KG1 (cell line): ENCODE results near the gene MYZAP.

Experiments
- DNase-seq: peaks from one replicate; lab custom pipeline; 2025; lab: John Stamatoyannopoulos, UW

The MYZAP gene

DNA sequence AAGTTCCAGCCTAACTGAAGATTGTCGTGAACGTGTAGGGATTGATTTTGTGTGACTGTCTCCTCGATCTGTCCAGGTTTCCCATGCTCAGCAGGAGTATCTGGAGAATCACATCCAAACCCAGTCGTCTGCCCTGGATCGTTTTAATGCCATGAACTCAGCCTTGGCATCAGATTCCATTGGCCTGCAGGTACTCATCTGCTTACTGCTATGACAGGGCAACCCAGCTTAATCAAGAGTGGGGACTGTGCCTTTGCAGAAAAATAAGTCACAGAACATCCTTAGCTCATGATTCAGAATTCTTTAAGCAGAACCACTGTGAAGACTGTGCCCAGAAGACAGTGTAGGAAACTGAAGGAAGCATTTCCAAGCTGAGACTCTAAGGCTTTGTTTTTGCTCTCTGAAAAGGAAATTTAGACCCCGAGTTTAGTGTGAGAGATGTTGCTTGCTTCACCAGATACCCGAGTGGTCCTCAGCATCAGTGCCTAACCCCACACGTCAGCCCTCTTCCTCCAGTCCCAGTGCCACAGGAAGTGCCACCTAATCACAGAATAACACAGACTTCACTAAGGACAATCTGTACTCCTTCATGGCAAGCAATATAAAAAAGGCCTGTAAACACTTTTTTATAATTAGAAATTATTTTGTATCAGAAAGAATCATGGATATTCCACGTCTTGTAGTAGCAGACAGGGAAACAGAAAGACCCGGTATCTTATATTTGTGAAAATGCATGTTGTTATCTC lies 34.2 kb downstream of the MYZAP start:
- DNase-seq = no peak

DNA sequence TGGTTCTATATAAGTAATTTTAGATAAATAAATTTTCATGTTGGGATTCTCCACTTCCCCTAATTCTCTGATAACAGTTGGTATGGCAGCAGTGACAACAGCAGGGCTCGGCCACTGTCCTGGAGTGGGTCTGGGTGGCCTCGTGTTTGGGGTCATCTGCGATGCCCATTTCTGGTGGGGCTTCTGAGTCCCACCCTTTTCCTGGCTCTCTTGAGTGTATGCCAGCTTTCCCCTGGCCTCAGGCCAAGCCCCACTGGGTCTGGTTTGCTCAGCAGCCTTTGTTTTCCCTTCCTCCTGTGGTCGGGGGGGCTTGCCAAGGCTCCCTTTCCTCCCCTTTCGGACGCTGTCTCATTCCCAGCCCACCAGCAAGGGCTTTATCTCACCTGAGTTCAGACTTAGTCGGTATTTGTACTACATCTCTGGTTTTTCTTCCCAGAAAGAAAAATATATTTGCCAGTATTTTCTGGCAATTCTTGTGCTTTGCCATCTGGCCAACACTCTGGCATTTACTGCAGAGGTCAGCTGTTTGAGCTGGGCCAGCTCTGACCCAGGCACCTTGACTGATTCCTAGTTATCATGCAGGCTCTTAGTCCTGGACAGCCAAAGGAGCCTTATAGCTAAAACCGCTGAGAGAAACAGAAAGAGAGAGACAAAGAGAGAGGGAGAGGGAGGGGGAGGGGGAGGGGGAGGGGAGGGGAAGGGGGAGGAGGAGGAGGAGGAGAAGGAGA lies 35.2 kb downstream of the MYZAP start:
- no peak for DNase-seq

DNA sequence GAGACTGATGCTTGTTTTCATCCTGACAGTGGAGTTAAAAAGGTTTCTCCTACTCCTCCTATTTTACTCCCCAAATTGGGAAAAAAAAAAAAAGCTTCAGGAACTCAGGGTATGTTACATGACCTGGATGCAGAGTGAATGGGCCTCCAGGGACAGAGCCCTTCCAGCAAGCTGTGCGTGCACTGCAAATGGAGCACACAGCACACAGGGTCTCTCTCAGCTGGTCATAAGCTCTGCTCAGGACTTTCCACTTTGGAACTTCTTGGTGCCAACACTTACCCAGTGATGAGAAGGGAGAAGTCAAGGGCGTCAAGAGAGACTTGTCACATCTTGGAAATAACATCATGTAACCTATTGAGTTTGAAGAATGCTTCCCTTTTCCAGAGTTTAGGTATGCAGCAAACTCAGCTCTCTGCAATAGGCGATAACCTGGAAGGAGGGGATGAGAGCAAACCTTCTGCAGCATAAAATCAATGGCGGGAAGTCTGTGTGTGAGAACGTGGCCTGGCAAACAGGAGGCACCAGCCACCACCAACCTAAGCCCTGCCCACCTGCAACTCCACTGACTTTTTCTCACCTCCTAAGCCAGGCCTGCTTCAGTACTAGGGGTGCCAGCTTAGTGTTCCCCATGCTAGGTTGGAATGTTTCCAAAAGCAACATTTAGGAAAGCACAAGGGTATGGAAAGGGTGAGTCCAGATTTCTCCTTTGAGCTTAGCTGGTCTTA lies 39.8 kb downstream of the MYZAP start:
- DNase-seq = no peak

DNA sequence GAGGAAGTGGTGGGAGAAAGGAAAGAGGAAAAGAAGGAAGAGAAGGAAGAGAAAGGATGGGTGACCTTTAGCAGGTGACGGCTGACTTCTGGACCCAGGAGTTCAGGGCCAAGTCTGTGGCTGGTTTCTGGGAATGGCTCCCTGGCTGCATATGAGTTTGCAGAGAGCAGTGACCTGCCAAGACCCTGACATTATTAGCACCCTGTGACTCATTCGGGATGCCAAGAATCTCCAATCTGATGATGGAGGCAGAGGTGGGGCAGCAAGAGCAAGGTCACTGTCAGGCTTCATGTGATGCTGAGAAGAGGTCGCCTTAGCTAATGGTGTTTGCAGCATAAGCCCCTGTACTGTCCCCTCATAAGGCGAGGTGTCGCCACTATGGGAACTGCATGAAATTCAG lies 42.6 kb downstream of the MYZAP start:
- no peak for DNase-seq

DNA sequence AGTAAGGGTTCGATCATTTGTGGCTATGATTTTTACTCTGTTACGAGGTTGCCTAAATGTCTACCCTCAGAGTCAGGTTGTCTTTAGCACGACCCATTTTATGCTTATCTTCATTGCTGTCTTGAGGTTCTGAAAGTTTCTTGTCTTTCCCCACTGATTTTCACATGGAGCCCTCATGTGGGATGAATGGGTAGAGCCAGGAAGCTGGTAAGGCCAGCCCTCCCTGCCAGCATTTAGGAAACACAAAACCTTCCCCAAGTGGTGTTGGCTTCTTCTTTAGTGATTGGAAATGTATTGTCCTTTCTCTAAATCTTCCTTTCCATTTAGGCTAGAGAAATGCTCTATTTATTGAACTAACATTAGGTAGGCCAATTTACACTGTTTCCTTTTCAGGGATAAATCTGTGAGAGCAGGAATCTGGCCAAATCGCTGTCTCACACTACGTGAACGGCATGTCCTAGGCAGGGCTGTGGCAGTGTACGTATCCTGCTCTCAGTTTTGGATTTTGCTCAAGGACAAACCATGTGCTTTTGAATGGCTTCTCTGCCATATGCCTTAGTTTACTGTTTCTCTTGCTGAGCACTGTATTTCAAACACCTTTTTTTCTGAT lies 43.7 kb downstream of the MYZAP start:
- no peak for DNase-seq

DNA sequence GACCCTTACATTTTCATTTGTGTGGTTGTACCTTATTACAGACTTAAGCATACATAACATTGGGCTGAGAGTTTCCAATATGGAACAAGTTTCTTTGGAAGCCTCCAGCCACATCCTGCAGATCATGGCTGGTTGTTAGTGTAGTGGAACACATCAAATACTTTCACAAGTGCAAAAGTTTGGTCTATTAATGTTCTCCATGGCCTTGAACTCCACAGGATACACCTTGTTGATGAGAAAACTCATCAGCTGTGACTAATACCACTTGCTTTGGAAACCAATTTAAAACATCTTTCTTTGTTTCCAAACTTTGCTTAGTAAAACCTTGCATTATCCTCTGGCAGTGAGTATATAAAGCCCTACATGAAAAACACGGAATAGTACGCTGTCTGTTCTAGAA lies 46.1 kb downstream of the MYZAP start:
- no peak for DNase-seq

DNA sequence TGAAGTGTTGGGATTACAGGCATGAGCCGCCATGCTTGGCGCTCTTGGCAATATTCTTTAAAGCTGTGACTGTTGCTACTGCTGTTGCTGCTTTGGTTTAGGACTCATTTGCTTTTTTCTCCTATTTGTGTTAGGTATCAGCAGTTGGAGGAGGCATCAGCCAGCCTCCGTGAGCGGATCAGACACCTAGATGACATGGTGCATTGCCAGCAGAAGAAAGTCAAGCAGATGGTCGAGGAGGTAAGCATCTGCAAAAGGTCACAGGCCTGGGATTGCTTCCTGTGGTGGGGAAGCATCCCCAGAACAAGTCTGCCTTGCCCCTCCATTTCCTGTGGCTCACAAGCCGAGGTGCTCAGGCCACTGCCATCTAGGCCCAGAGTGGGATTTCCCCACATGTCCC lies 47.6 kb downstream of the MYZAP start:
- no peak for DNase-seq

DNA sequence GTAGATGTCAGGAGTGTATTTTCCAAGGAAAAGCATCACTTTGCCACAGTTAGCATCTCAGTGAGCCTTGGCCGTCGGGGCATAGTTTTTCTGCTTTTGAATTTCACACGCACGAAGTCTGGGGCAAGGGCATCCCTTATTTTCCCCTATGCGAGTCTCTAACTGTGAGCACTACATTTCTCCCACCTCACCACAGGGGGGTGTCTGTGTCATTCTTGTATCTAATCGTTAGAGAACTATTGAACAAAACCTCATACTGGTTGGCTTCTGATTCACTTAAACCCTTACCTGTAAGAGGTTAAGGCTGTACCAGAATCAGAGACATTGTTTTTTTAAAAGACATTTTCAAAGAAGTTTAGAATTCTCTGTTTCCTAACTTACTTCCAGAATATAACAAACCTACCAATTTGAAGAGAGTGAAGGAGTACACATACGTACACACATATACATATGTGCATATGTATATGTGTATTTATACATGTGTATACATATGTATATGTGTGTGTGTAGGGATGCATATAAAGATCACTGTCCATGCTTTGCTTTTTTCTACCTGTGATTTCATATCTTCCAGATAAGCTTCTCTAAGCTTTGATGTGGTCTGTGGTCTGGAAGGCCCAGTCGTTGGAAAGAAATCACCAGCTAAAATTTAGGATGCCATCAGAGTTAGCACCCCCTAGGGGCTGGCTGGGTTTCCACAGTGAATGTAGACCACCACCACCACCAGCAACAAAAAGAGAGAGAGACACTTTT lies 49.4 kb downstream of the MYZAP start:
- DNase-seq = no peak

DNA sequence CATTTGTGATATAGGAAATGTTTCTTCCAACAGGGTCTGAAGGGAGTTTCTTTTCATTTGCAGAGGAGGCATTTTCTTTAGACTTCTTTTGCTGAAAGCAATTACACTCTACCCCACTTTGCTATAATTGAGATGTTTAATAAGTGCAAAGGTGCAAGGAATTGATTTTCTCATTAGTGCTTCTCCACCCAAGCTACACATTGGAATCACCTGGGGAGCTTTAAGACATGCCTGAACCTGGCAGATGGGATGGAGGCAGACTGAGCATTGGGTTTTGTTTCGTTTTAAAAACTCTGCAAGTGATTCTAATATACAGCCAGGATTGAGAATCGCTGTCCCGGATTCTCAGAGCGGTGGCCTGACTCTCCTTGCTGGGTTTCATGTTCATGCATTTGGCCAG lies 52.1 kb downstream of the MYZAP start:
- no peak for DNase-seq

DNA sequence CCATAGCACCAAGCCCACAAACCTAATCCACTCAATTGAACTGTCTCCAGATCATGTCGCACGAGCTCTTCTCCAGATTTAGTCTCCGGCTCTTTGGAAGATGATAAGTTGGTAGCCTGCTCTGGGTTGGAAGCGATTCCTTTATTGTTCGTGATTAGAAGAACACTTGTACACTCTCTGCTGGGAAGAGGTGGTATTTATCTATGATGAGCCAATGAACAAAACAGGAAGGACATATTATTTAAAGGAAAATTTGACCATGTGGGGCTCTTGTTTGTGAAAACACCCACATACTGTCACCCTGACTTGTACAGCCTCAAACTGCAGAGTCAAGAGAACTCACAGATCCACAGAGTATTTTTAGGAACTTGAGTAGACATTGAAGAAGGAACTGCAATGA lies 54.4 kb downstream of the MYZAP start:
- no peak for DNase-seq

DNA sequence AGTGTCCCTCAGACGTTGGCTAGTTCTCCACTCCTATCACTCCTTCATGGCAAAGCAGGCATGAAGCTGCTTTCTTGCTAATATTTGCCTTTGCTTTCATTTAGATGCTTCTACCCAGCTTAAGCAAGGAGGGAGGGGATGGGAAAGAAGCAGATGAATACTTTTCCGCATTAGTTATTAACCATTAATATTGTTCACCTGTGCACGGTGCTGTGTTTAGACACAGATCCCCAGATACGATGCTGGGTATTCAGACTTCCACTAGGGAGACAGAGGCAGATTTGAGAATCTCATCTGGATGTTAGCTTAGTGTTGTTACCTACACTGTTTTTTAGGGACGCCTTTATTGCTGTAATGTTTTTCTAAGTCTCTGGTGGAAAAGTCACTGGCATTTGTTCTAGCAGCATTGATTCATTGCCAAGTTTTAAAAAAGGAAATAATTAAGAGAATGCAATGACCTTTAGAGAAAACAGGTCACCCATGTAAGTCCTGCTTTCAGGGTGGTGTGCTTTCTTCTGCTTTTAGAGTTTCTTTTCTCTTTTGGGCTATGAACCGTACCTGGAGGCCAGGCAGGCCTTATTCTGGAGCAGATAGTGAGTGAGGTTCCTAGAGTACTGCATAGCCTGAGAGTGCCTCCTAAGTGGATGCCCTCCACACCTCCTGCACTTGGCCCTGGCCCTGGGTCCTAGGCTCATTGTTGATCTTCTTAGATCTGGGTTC lies 55.5 kb downstream of the MYZAP start:
- DNase-seq = no peak

DNA sequence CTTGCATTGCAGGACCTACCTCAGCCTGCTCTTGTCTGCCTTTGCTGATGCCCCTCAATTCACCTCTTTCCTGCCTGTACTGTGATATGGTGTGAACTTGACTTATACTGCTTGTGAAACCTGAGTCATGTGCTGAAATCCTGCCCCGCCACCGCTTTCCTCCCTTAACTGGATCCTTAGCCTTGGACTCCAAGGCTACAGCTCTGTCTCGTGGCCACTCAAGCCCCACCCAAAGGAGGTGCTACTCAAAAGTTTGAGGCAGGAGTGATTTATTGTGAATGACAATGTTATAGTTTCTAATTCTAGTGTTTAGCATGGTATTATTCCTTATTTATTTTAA lies 56.1 kb downstream of the MYZAP start:
- no peak for DNase-seq

DNA sequence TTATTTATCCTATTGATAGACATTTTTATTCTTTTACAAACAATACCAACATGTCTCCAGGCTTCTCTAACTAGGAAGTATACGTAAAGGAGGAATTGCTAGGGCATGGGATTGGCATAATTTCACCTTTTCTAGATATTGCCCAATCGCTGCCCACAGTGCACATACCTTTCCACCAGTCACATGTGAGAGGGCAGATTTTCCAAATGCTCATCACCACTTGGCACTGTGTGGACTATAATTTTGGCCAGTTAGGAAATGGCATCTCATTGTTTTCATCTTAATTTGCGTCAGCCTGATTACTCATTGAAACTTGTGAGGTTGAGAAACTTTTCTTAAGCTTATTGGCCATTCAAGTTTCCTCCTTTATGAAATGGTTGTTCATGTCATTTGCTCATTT lies 57.4 kb downstream of the MYZAP start:
- no peak for DNase-seq

DNA sequence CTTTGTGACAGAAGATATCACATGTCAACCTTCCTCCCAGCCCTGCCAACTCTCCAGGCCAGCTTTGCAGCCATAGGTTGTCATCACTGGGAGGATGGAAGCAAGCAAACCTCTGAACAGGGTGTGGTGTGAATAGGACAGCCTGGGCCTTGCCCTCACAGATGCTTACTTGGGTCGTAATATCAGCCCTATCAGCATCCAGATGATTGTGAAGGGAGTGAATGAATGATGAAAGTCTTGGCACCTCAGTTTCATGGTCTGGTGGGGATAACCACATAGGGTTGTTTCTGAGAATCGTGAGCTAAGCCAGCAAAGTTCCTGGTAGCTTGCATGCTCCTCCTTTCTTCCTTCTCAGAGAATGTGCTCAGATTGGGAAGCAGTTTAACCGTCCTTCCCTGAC lies 59.7 kb downstream of the MYZAP start:
- no peak for DNase-seq

DNA sequence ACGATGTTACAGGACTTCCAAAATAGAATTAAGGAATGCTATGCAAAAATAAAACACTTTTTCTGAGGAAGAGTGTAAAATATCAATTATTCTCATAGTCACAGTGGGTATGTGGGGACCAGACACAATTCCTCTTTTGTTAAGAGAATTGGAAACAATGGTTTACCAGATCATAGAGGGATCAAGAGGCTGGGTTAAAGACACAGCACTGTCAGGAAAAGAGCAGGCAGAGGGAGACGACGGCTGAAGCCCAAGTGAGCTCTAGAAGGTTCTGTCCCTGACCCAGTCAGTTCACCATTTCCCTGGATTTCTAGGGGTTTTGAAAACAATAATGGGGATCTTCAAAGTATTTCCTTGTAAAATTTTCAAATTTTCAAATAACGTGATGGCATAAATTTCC lies 60.8 kb downstream of the MYZAP start:
- DNase-seq = no peak

DNA sequence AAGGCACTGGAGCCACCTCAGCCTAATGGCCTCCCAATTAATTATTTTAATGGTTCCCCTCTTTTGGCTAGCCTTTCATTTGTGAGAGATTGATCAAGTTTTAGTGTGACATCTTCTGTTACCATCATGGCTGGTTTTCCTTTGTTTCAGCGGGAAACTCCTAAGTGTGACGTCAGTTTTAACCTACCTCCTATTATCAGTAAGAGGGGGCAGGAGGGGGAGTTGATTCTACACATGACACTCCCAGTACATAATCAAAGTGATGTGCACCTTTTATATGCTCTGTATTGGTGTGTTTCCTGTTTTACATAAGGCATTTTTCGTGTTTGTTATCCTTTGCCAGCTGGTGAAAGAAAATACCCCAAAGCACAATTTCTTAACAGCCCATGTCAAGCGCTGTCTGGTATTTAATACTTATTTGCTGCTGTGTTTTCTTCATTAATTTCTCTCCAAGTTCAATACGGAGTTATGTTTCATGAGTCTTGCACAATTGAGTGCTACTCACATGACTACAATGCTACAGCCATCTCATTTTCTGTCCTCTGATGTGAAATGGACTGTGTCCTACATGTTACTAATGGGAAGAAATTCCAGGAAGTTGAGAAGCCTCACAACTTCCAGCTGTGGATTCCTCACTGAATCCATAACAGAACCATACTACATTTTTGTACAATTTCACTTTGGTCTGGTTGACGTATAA lies 62.6 kb downstream of the MYZAP start:
- DNase-seq = no peak

DNA sequence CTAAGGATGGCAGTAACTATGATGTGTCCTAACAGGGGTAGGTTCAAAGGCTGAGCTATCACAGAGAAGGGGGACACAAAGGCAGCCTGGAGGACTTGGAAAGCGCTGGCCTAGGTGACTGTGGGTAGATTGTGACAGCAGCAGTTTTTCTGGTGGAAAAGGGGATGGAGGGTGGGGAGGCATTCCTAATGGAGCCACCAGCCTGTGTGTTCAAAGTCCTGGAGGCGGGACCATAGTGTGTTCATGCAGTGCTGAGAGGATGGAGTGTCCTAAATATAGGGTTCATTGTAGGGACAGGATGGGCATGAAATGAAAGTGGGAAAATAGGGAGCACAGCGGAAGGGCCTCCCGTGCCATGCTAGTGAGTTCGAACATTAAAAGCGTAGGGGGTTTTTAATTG lies 63.3 kb downstream of the MYZAP start:
- no peak for DNase-seq

DNA sequence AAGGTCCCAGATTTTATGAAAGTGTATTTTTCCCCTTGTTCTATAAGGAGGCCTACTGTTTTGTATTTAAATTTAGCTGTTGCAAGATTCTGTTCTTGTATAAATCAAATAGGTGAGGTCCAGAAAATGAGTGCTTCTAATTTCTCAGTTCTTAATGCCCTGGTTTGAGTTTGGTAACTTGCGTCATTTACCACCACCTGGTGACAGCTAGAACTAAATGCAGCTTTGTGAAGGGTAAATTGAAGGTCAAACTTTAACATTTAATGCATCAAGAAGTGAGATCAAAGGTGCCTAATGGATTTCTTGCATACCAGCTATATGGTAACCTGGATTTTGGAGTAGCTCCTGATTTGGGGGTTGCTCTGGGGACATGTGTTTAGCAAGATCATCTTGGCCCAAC lies 64.1 kb downstream of the MYZAP start:
- no peak for DNase-seq

DNA sequence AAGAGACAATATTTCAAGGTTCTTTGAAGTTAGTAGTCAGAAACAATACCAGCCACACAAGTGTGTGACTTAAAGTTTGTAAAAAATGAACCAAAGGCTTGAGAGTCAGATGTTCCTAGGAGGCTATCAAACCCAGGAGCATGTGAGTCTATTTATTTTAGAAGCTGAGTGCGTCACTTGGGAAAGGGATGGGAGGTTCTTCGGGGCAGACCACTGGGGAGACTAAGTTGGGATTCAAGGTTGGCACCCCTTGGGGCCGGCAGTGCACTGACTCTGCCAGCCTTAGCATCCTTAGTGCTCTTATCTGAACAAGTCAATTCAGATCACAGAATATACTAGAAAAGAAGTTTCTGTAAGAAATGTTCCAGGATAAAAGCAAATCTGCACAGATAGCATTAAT lies 64.7 kb downstream of the MYZAP start:
- no peak for DNase-seq

DNA sequence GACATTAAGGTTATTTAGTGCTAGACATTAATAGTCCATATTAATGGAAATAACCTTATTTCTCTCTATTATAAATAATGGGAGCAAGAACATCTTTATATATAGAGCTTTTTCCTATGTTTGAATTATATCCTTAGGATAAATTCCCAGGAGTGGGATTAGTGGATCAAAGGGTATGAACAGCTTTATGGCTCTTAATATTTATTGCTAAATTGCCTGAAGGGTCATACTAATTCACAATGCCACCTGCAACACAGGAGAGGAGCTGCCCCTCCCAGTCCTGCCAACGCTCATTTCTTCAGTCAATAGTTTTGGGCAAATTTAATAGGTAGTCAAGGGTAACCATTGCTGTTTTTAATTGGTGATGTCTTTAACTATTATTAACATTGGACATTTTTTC lies 65.9 kb downstream of the MYZAP start:
- no peak for DNase-seq
